IMR-90 (cell line): Measurements from ENCODE around the gene CBX6. TPM values are rescaled to one million over a fixed set of nuclear protein-coding genes. Genes with fewer than 3 reads are reported as not detected.

Source experiments
- ATAC-seq: fragments of 200-7000 bp; cut with Tn5 transposase; 2 replicates; pipeline ENCODE4 v1.9.1; 2020; ENCODE audit warnings: low read depth, mild to moderate bottlenecking, moderate library complexity
- BruUV-seq: library from RNA; stranded (reverse); fragments of 400-500 nt; replicated peaks from 2 replicates; lab custom pipeline; 2021; lab: Mats Ljungman, UMichigan
- CTCF ChIA-PET: fragments of 300-600 bp; formaldehyde crosslinking; extraction: SDS; loops from one replicate; lab custom pipeline; 2021; ENCODE audit warnings: antibody characterized with exemption; lab: Yijun Ruan, JAX
- POLR2A ChIA-PET: fragments of 300-600 bp; sonication (Branson Sonifier 250); formaldehyde crosslinking; loops from one replicate; lab custom pipeline; 2022; ENCODE audit warnings: antibody characterized with exemption; ENCODE audit not compliant: unreplicated experiment; lab: Charles Lee
- DNase-seq: peaks from one replicate; pipeline ENCODE4 v3.0.0; 2013
- H2AFZ ChIP-seq: replicated peaks from 2 replicates; pipeline ENCODE3; 2013; ENCODE audit warnings: low read length, mild to moderate bottlenecking; ENCODE audit not compliant: poor library complexity
- H2AK5ac ChIP-seq: 2 replicates; pipeline ENCODE4 v1.6.1; 2013; ENCODE audit warnings: low read depth, low read length, inconsistent platforms
- H2AK9ac ChIP-seq: replicated peaks from 2 replicates; pipeline ENCODE3; 2013; ENCODE audit warnings: mild to moderate bottlenecking, low read depth, low read length, moderate library complexity; ENCODE audit not compliant: poor library complexity
- H2BK120ac ChIP-seq: 2 replicates; pipeline ENCODE4 v1.6.1; 2013; ENCODE audit warnings: low read depth, low read length, inconsistent platforms
- H2BK15ac ChIP-seq: 3 replicates; pipeline ENCODE4 v1.6.1; 2013; ENCODE audit warnings: low read depth, low read length, inconsistent platforms
- H2BK20ac ChIP-seq: 2 replicates; pipeline ENCODE4 v1.6.1; 2013; ENCODE audit warnings: low read depth, mild to moderate bottlenecking, inconsistent platforms, low read length, moderate library complexity
- H2BK5ac ChIP-seq: 2 replicates; pipeline ENCODE4 v1.6.1; 2013; ENCODE audit warnings: mild to moderate bottlenecking, low read depth, low read length, inconsistent platforms; ENCODE audit not compliant: poor library complexity, severe bottlenecking
- H3K14ac ChIP-seq: replicated peaks from 2 replicates; pipeline ENCODE4 v1.6.1; 2013; ENCODE audit warnings: low read depth, low read length, inconsistent platforms
- H3K18ac ChIP-seq: 2 replicates; pipeline ENCODE4 v1.6.1; 2013; ENCODE audit warnings: low read depth, low read length, control low read depth
- H3K23ac ChIP-seq: 2 replicates; pipeline ENCODE4 v1.6.1; 2013; ENCODE audit warnings: low read depth, low read length, inconsistent platforms
- H3K27ac ChIP-seq: 2 replicates; pipeline ENCODE4 v1.5.1; 2013; ENCODE audit warnings: mild to moderate bottlenecking, control low read depth, low read length; ENCODE audit not compliant: insufficient read depth
- H3K27me3 ChIP-seq: 2 replicates; pipeline ENCODE4 v1.6.1; 2013; ENCODE audit warnings: low read length; ENCODE audit not compliant: control insufficient read depth, insufficient read depth
- H3K36me3 ChIP-seq: 2 replicates; pipeline ENCODE4 v1.6.1; 2013; ENCODE audit warnings: low read length, mixed read lengths; ENCODE audit not compliant: control insufficient read depth, insufficient read depth
- H3K4ac ChIP-seq: 2 replicates; pipeline ENCODE4 v1.6.1; 2013; ENCODE audit warnings: low read depth, low read length, inconsistent platforms
- H3K4me1 ChIP-seq: 2 replicates; pipeline ENCODE4 v1.6.1; 2013; ENCODE audit warnings: low read length, mixed read lengths; ENCODE audit not compliant: control insufficient read depth, insufficient read depth
- H3K4me2 ChIP-seq: 2 replicates; pipeline ENCODE4 v1.6.1; 2013; ENCODE audit warnings: low read depth, mild to moderate bottlenecking, control low read depth, low read length, moderate library complexity
- H3K4me3 ChIP-seq: 2 replicates; pipeline ENCODE4 v1.5.1; 2013; ENCODE audit warnings: low read depth, mild to moderate bottlenecking, control low read depth, low read length, moderate library complexity; ENCODE audit not compliant: insufficient read depth
- H3K56ac ChIP-seq: 2 replicates; pipeline ENCODE4 v1.6.1; 2013; ENCODE audit warnings: low read length, inconsistent platforms; ENCODE audit not compliant: insufficient read depth; ENCODE audit errors: extremely low read depth
- H3K79me1 ChIP-seq, 2 experiments: 2 replicates each; pipeline ENCODE4 v1.6.1; 2013; ENCODE audit warnings: low read length in 2 of 2, inconsistent platforms in 1 of 2, low read depth in 1 of 2
- H3K9ac ChIP-seq: 2 replicates; pipeline ENCODE4 v1.6.1; 2013; ENCODE audit warnings: low read depth, low read length, control low read depth
- H3K9me1 ChIP-seq: 2 replicates; pipeline ENCODE4 v1.6.1; 2013; ENCODE audit warnings: low read length, inconsistent platforms; ENCODE audit not compliant: insufficient read depth
- H3K9me3 ChIP-seq: 2 replicates; pipeline ENCODE4 v1.6.1; 2013; ENCODE audit warnings: low read length; ENCODE audit not compliant: control insufficient read depth, insufficient read depth
- H4K20me1 ChIP-seq: 2 replicates; pipeline ENCODE4 v1.6.1; 2013; ENCODE audit warnings: low read length, inconsistent platforms; ENCODE audit not compliant: insufficient read depth
- H4K5ac ChIP-seq: 2 replicates; pipeline ENCODE4 v1.6.1; 2013; ENCODE audit warnings: mild to moderate bottlenecking, low read depth, low read length, control low read depth
- H4K8ac ChIP-seq, 2 experiments: 2 replicates each; pipeline ENCODE4 v1.6.1; 2013; ENCODE audit warnings: low read depth in 2 of 2, low read length in 2 of 2, control low read depth in 1 of 2, inconsistent platforms in 1 of 2
- H4K91ac ChIP-seq: 2 replicates; pipeline ENCODE4 v1.6.1; 2013; ENCODE audit warnings: low read depth, low read length, inconsistent platforms; ENCODE audit not compliant: insufficient read depth
- CHD1 ChIP-seq: IDR thresholded peaks from 2 replicates; pipeline ENCODE4 v1.6.1; 2012; ENCODE audit warnings: low read depth, low read length, improper control_type of control experiment
- FOS ChIP-seq: fragments of 150-350 bp; IDR thresholded peaks from 2 replicates; pipeline ENCODE4 v1.6.1; 2016; ENCODE audit warnings: low read depth, low read length
- MAFK ChIP-seq: IDR thresholded peaks from 2 replicates; pipeline ENCODE4 v1.6.1; 2012; ENCODE audit warnings: low read depth, low read length, improper control_type of control experiment
- POLR2A ChIP-seq: IDR thresholded peaks from 2 replicates; pipeline ENCODE4 v1.6.1; 2012; ENCODE audit warnings: mild to moderate bottlenecking, low read depth, low read length
- WGBS, 2 experiments: methylation state at CpG; one replicate each; pipeline versions ENCODE4 v1.1.5 to v1.1.7; 2013; ENCODE audit warnings: missing lambda C conversion rate in 2 of 2; ENCODE audit not compliant: insufficient read length in 1 of 2; ENCODE audit errors: extremely low coverage in 2 of 2; 5-methylcytosine and 5-hydroxymethylcytosine counted together
- dilution Hi-C: fragments of 300-500 bp; cut with HindIII; formaldehyde crosslinking; loops from one replicate; pipeline ENCODE4 v1.14.3; 2018; ENCODE audit warnings: low sequenced_read_pairs; ENCODE audit not compliant: unreplicated experiment
- in situ Hi-C: fragments of 300-500 bp; cut with MboI; formaldehyde crosslinking; loops from 3 replicates; pipeline ENCODE4 v1.14.3; 2019; ENCODE audit warnings: low sequenced_read_pairs, inconsistent platforms, mixed read lengths
- intact Hi-C: fragments of 100-400 bp; cut with micrococcal nuclease; formaldehyde crosslinking; loops from 2 replicates; pipeline ENCODE4 v1.10.0; 2022
- polyA plus RNA-seq, 3 experiments: library from polyadenylated mRNA; depleted of rRNA; stranded (reverse); fragments of >200 nt; gene quantifications; 2 replicates each; pipeline ENCODE4 v1.2.3, GENCODE V29; 2012; ENCODE audit warnings: low replicate concordance in 1 of 3
- total RNA-seq: library from RNA; depleted of rRNA; stranded (reverse); fragments of >200 nt; gene quantifications from 2 replicates; pipeline ENCODE4 v1.2.3, GENCODE V29; 2012
- TF ChIP-seq, protein P1 (sequence below): fragments of 150-350 bp; IDR thresholded peaks from 2 replicates; pipeline ENCODE4 v1.6.1; 2017; ENCODE audit warnings: mild to moderate bottlenecking, antibody characterized with exemption, low read length, low read depth

Gene CBX6
- total and polyA plus RNA-seq, 2 of the 4 experiments (the other 2 are of a cell fraction) = 15.2 to 19.0 TPM

DNA sequence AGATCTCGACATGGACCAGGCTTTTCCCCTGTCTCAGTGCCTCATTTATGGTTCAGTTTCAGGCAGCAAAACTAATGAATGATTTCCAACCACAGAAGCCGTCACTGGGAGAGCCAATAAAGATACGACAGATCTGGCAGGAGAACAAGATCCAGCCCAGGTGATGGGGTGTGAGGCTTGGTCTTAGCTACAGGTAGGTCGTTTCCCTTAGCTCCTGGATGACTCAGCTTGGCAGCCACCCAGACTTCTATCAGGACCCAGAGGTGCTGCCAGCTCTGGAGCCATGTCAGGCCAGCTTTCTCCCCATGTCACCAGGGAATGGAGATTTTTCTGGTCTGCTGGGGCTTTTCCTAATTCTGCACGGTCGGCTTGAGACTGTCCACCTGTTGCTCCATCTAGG, 49.1 kb upstream of the CBX6 start:
- dilution Hi-C loops = no loop called here
- 40% methylated on average over 4 of the region's 6 CpGs; no CpG with 5 or more reads in 1 of the 2 experiments for WGBS, 2 experiments
- Histone ChIP-seq H3K4me3 (no peak overlapping the region), H3K4ac (no peak overlapping the region), H4K5ac (no peak overlapping the region), H2BK120ac (no peak overlapping the region), H3K9me3 (no peaks in the 10 kb centered on the region), H2BK20ac (no peak overlapping the region), H3K27me3 (peaks cover 11% of the 10 kb centered on the region), H3K36me3 (no peaks in the 10 kb centered on the region), H2AK5ac (no peak overlapping the region), H4K91ac (no peak overlapping the region), H3K9me1 (peaks cover 5% of the 10 kb centered on the region), H3K4me1 (peaks cover 5% of the 10 kb centered on the region), H3K9ac (no peak overlapping the region), H3K27ac (no peak overlapping the region), H3K56ac (no peak overlapping the region), H3K4me2 (no peak overlapping the region), H4K8ac (no peak overlapping the region), H4K20me1 (peaks cover 4% of the 10 kb centered on the region; the same call in 1 of the 2 replicates), H3K18ac (no peak overlapping the region), H2BK5ac (no peak overlapping the region), H2AK9ac (no peak overlapping the region), H3K23ac (no peak overlapping the region), H2BK15ac (no peak overlapping the region), H2AFZ (no peak overlapping the region), H3K79me1 (no peaks in the 10 kb centered on the region), H3K14ac (no peak overlapping the region)
- ChIA-PET CTCF (no interaction called here), POLR2A (no interaction called here)
- DNase-seq = no peak
- BruUV-seq = no TSS peak
- ATAC-seq = no peak
- intact Hi-C loops = no loop called here
- in situ Hi-C loops = no loop called here
- TF ChIP-seq CHD1 = no peak
- no peak for TF ChIP-seq MAFK
- TF ChIP-seq, protein P1, sequence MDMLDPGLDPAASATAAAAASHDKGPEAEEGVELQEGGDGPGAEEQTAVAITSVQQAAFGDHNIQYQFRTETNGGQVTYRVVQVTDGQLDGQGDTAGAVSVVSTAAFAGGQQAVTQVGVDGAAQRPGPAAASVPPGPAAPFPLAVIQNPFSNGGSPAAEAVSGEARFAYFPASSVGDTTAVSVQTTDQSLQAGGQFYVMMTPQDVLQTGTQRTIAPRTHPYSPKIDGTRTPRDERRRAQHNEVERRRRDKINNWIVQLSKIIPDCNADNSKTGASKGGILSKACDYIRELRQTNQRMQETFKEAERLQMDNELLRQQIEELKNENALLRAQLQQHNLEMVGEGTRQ = no peak
- no peak for TF ChIP-seq POLR2A
- no peak for TF ChIP-seq FOS
